LNCAP (cell line): ENCODE results near the gene ERAS.

ENCODE experiments used
- TF ChIP-seq, protein P1 (sequence below): fragments of 450-650 bp; IDR thresholded peaks from 2 replicates; pipeline ENCODE4 v1.5.1; 2017; ENCODE audit warnings: mild to moderate bottlenecking

ERAS gene

DNA sequence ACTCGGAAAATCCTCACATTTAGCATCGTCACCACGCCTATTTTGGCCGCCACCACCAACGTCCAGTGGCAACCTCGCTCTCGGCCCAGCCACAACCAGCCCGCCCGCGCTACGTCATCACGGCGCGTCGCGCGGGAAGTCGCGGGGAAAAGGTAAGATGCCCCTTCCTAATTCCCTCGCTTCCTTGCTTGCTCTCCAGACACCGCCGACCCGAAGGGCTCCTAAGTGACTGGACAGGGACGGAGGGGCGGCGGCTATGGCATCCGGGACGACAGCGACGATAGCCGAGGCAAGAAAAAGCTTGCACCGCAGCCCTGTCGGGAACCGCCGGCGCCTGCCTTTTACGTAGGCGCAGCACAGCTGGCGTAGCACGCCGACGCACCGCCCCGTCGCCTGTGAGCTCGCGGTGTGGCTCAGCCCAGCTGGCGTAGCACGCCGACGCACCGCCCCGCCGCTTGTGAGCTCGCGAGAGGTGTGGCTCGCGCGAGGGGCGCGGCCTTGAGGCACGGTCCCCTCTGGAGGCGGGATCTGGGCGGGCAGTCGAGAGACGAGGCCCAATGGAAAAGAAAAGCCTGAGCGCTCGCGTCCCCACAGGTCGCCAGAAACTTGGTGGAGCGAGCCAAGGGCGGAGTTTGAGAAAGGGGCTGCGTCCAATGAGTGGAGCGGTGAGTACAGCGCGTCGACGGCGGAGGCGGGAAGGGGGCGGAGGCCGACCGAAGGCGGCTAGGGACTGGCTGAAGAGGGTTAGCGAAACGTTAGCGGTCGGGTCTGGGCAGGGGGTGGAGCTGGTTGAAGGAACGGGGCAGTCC lies 24.8 kb upstream of the ERAS start, which contains the start of gene HDAC6:
Gene HDAC6, plus strand, starts transcription at position 788 of the 809 bp plus-strand sequence. CDS start 626 bp downstream, outside the sequence.
- TF ChIP-seq, protein P1, sequence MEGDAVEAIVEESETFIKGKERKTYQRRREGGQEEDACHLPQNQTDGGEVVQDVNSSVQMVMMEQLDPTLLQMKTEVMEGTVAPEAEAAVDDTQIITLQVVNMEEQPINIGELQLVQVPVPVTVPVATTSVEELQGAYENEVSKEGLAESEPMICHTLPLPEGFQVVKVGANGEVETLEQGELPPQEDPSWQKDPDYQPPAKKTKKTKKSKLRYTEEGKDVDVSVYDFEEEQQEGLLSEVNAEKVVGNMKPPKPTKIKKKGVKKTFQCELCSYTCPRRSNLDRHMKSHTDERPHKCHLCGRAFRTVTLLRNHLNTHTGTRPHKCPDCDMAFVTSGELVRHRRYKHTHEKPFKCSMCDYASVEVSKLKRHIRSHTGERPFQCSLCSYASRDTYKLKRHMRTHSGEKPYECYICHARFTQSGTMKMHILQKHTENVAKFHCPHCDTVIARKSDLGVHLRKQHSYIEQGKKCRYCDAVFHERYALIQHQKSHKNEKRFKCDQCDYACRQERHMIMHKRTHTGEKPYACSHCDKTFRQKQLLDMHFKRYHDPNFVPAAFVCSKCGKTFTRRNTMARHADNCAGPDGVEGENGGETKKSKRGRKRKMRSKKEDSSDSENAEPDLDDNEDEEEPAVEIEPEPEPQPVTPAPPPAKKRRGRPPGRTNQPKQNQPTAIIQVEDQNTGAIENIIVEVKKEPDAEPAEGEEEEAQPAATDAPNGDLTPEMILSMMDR: no peak

- TF ChIP-seq, protein P1: no peak
These were observed 24.0 kb upstream of the ERAS start for GRCh38 chrX:48802089-48802904.

DNA sequence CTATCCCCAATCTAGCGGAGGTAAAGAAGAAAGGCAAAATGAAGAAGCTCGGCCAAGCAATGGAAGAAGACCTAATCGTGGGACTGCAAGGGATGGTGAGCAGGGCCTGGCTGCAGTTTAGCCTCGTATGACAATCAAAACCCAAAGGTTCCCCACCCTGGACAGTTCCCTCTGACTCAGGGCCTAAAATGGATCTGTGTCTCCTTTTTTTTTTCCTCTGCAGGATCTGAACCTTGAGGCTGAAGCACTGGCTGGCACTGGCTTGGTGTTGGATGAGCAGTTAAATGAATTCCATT lies 23.5 kb upstream of the ERAS start:
- TF ChIP-seq, protein P1: no peak

DNA sequence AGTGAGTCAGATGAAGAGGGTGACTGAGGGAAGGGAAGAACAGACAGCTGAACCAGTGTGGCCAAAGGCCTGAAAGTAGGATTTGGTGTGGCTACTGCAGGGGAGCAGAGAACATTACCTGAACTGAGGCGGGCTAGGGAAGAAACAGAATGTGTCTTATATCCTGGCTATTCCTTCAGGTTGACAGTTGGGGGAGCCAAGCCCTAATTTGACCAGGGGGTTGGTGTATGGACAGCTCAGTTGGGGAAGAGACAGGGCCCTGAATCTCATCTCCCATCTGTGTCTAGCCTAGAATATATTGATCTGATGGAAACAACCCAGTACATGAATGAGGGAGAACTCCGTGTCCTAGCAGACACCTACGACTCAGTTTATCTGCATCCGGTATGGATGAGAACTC lies 20.2 kb upstream of the ERAS start:
- TF ChIP-seq, protein P1: no peak

- TF ChIP-seq, protein P1: no peak
These were observed 12.7 kb upstream of the ERAS start for GRCh38 chrX:48813644-48814043.

- TF ChIP-seq, protein P1: no peak
These were observed 11.6 kb upstream of the ERAS start for GRCh38 chrX:48814722-48815121.

DNA sequence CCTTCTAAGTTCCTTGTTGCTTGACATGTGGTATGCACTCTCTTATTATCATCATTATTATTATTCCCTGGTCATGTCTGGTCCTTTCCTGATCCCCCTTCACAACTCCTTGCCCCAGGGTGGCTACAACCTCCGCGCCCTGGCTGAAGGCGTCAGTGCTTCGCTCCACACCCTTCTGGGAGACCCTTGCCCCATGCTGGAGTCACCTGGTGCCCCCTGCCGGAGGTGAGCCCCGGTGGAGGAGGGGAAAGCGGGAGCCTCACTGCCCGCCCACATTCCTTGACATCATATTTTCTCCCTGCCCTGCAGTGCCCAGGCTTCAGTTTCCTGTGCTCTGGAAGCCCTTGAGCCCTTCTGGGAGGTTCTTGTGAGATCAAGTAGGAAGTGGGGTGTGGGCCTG lies 11.0 kb upstream of the ERAS start:
- TF ChIP-seq, protein P1: no peak
